GM12878 (cell line): Measurements from ENCODE around the gene ACKR4. TPM values are rescaled to one million over a fixed set of nuclear protein-coding genes. Genes with fewer than 3 reads are reported as not detected.

Source experiments
- ATAC-seq: fragments of 200-7000 bp; cut with Tn5 transposase; 3 replicates; pipeline ENCODE4 v1.9.1; 2020; ENCODE audit warnings: mild to moderate bottlenecking, moderate library complexity
- BruUV-seq: library from RNA; stranded (reverse); fragments of 400-500 nt; replicated peaks from 2 replicates; lab custom pipeline; 2021; lab: Mats Ljungman, UMichigan
- CTCF ChIA-PET: fragments of 300-600 bp; sonication (Branson Sonifier 250); formaldehyde crosslinking; extraction: SDS; loops from one replicate; lab custom pipeline; 2021; ENCODE audit warnings: inconsistent platforms; lab: Yijun Ruan, JAX
- POLR2A ChIA-PET: fragments of 350-600 bp; formaldehyde crosslinking; extraction: SDS; loops from one replicate; lab custom pipeline; 2021; ENCODE audit warnings: inconsistent platforms; lab: Charles Lee
- RAD21 ChIA-PET: fragments of 300-600 bp; sonication (Branson Sonifier 250); formaldehyde crosslinking; loops from one replicate; lab custom pipeline; 2023; ENCODE audit warnings: antibody characterized with exemption; ENCODE audit not compliant: unreplicated experiment; lab: Charles Lee
- SMC1A ChIA-PET: fragments of 300-600 bp; sonication (Branson Sonifier 250); formaldehyde crosslinking; loops from one replicate; lab custom pipeline; 2023; ENCODE audit not compliant: unreplicated experiment, uncharacterized antibody; lab: Charles Lee
- DNase-seq: peaks from one replicate; pipeline ENCODE4 v3.0.0-alpha.2; 2011; ENCODE audit warnings: low read depth, low spot score
- FAIRE-seq: peaks from 3 replicates; lab custom pipeline; 2011; peaks lifted over from hg19 to GRCh38; lab: Jason Lieb, UNC
- H2AFZ ChIP-seq: 2 replicates; pipeline ENCODE4 v1.6.0; 2011; ENCODE audit warnings: low read depth, low read length, control low read depth; ENCODE audit not compliant: control insufficient read depth
- H3K27ac ChIP-seq: 2 replicates; pipeline ENCODE4 v1.5.1; 2011; ENCODE audit warnings: control low read depth; ENCODE audit not compliant: control insufficient read depth, insufficient read depth
- H3K27me3 ChIP-seq, 2 experiments: replicated peaks in 1 of 2; 2 replicates each; pipeline versions ENCODE4 v1.6.0 to v1.6.1; 2011; ENCODE audit warnings: low read length in 1 of 2; ENCODE audit not compliant: control insufficient read depth in 2 of 2, insufficient read depth in 2 of 2
- H3K36me3 ChIP-seq, 2 experiments: 2 replicates each; pipeline ENCODE4 v1.5.1; 2011; ENCODE audit warnings: low read length in 1 of 2; ENCODE audit not compliant: control insufficient read depth in 2 of 2, insufficient read depth in 2 of 2
- H3K4me1 ChIP-seq: 2 replicates; pipeline ENCODE4 v1.6.1; 2011; ENCODE audit warnings: mild to moderate bottlenecking, low read length, moderate library complexity, mixed read lengths; ENCODE audit not compliant: control insufficient read depth, insufficient read depth
- H3K4me2 ChIP-seq: 2 replicates; pipeline ENCODE4 v1.6.0; 2011; ENCODE audit warnings: control low read depth; ENCODE audit not compliant: control insufficient read depth, insufficient read depth
- H3K4me3 ChIP-seq: fragments of 200-600 bp; sonication (generic); 2 replicates; pipeline ENCODE4 v1.5.1; 2016
- H3K79me2 ChIP-seq: 2 replicates; pipeline ENCODE4 v1.6.0; 2011; ENCODE audit warnings: low read length; ENCODE audit not compliant: control insufficient read depth, insufficient read depth
- H3K9ac ChIP-seq: 2 replicates; pipeline ENCODE4 v1.8.0; 2011; ENCODE audit warnings: low read length, control low read depth, mixed read lengths; ENCODE audit not compliant: control insufficient read depth, insufficient read depth
- H3K9me3 ChIP-seq: replicated peaks from 3 replicates; pipeline ENCODE4 v1.5.1; 2011; ENCODE audit warnings: mild to moderate bottlenecking, low read length; ENCODE audit not compliant: control insufficient read depth, insufficient read depth
- H4K20me1 ChIP-seq: 2 replicates; pipeline ENCODE4 v1.6.0; 2011; ENCODE audit not compliant: control insufficient read depth, insufficient read depth
- EGR1 ChIP-seq, 2 experiments: IDR thresholded peaks; 1 replicate in 1 of 2; 2 replicates in 1 of 2; pipeline ENCODE4 v1.6.1; 2011 to 2012; ENCODE audit warnings: low read depth in 2 of 2, low read length in 2 of 2, borderline replicate concordance in 1 of 2, mild to moderate bottlenecking in 1 of 2, moderate library complexity in 1 of 2
- EP300 ChIP-seq, 2 experiments: fragments of 150-350 bp in 1 of 2; IDR thresholded peaks; 2 replicates each; pipeline ENCODE4 v1.6.1; 2011 to 2012; ENCODE audit warnings: low read depth in 2 of 2, low read length in 2 of 2, borderline replicate concordance in 1 of 2, improper control_type of control experiment in 1 of 2, inconsistent platforms in 1 of 2; ENCODE audit not compliant: control insufficient read depth in 1 of 2
- IKZF1 ChIP-seq: fragments of 450-650 bp; conservative IDR thresholded peaks from 2 replicates; pipeline ENCODE4 v1.6.1; 2017; ENCODE audit warnings: antibody characterized with exemption, mild to moderate bottlenecking
- MEF2A ChIP-seq: IDR thresholded peaks from 2 replicates; pipeline ENCODE4 v1.6.1; 2011; ENCODE audit warnings: low read depth, mild to moderate bottlenecking, low read length, moderate library complexity; ENCODE audit not compliant: insufficient read depth
- NFIC ChIP-seq: IDR thresholded peaks from 2 replicates; pipeline ENCODE4 v1.6.1; 2012; ENCODE audit warnings: low read depth, mild to moderate bottlenecking, inconsistent platforms, low read length, moderate library complexity
- NFYB ChIP-seq: IDR thresholded peaks from 2 replicates; pipeline ENCODE4 v1.6.1; 2011; ENCODE audit warnings: low read depth, mild to moderate bottlenecking, low read length, improper control_type of control experiment, moderate library complexity; ENCODE audit not compliant: insufficient read depth
- SRF ChIP-seq, 2 experiments: IDR thresholded peaks; 2 replicates each; pipeline ENCODE4 v1.6.1; 2011; ENCODE audit warnings: low read depth in 2 of 2, low read length in 2 of 2, mild to moderate bottlenecking in 1 of 2, moderate library complexity in 1 of 2
- WGBS: methylation state at CpG from one replicate; pipeline ENCODE4 v1.1.6; 2016; ENCODE audit warnings: low lambda C conversion rate; ENCODE audit not compliant: insufficient replicate concordance, insufficient coverage; ENCODE audit errors: missing lambda C conversion rate; 5-methylcytosine and 5-hydroxymethylcytosine counted together
- in situ Hi-C: fragments of 300-500 bp; cut with MboI; formaldehyde crosslinking; loops from 9 replicates; pipeline ENCODE4 v1.14.3; 2018; ENCODE audit warnings: mixed read lengths
- intact Hi-C: fragments of 100-400 bp; cut with micrococcal nuclease; formaldehyde crosslinking; loops from one replicate; pipeline ENCODE4 v1.14.2; 2022; ENCODE audit not compliant: unreplicated experiment
- polyA plus RNA-seq, 11 experiments: library from polyadenylated mRNA; depleted of rRNA in 4 of 11; unstranded in 6 of 11; stranded (reverse) in 5 of 11; fragments of >200 nt; fragmentation: Nextera tagmentation in 4 of 11; fragmentation: Illumina TruSeq in 1 of 11; extraction: Ambion mirVana in 4 of 11; extraction: Trizol in 1 of 11; gene quantifications; 1 replicate in 1 of 11; 2 replicates in 10 of 11; pipeline versions ENCODE4 v1.2.1 to v1.2.3, GENCODE V29; 2011 to 2016; ENCODE audit warnings: inconsistent platforms in 2 of 11, missing spikeins in 2 of 11, low read depth in 1 of 11
- total RNA-seq, 4 experiments: library from RNA; depleted of rRNA in 3 of 4; stranded (reverse); fragments of >200 nt in 3 of 4; fragmentation: Illumina TruSeq in 1 of 4; extraction: Trizol in 1 of 4; gene quantifications; 2 replicates each; pipeline versions ENCODE4 v1.2.1 to v1.2.3, GENCODE V29; 2013 to 2021
- TF ChIP-seq, protein P1 (sequence below): IDR thresholded peaks from 2 replicates; pipeline ENCODE4 v1.6.1; 2011; ENCODE audit warnings: mild to moderate bottlenecking, low read depth, low read length, moderate library complexity; ENCODE audit not compliant: insufficient replicate concordance
- TF ChIP-seq, protein P2 (sequence below): IDR thresholded peaks from 2 replicates; pipeline ENCODE4 v1.6.1; 2012; ENCODE audit warnings: low read depth, low read length, improper control_type of control experiment
- TF ChIP-seq, protein P3 (sequence below): fragments of 450-650 bp; IDR thresholded peaks from 2 replicates; pipeline ENCODE4 v1.6.1; 2017; ENCODE audit warnings: mild to moderate bottlenecking, moderate library complexity

The ACKR4 gene
- total and polyA plus RNA-seq, 10 of the 15 experiments (the other 5 are each of a cell fraction or from before 2014, with no cell fraction given) = 0.06 to 0.40 (median 0.12) TPM

DNA sequence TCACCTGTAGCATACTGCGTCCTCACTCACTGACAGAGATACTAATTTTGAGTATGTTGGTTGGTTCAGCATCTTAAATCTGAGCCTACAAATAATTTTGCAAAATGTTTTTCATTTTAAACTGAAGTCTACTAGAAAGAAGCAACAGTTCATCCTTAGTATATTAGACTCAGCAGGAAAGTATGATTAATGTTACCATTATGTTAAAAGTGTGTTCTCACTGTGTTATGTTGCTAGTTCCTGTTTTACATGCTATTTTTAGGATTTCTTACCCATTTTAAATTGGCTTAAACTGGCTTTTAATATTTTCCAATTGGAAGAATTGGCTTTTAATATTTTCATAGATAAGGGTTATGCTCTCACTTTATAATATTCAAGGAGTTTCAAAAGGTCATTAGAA lies 25.7 kb downstream of the ACKR4 start:
- intact Hi-C loops (no loop called here), in situ Hi-C loops (no loop called here)
- Histone ChIP-seq H3K4me2 (no peak overlapping the region), H3K27me3 (no peaks in the 10 kb centered on the region), H3K36me3 (peaks cover 0 to 5% of the 10 kb centered on the region in 2 experiments; a peak in 2 of 4 replicates), H3K9me3 (no peaks in the 10 kb centered on the region), H3K79me2 (no peaks in the 10 kb centered on the region), H2AFZ (no peak overlapping the region), H3K4me1 (peaks cover 12% of the 10 kb centered on the region), H3K4me3 (no peak overlapping the region), H4K20me1 (no peaks in the 10 kb centered on the region), H3K27ac (no peak overlapping the region), H3K9ac (no peak overlapping the region)
- RAD21 ChIA-PET = interaction anchor here (0.7 kb wide), 1 partner anchor 87 kb away, joined by 3 read pairs; no protein-coding TSS in a partner anchor
- ATAC-seq (no peak), FAIRE-seq (no peak), DNase-seq (no peak)
- POLR2A ChIA-PET = no interaction called here
- 97% methylated on average over 1 of the region's 1 CpG for WGBS
- SMC1A ChIA-PET = interaction anchor here (0.9 to 1.2 kb wide), 2 partner anchors 8 to 23 kb away, joined by 3 to 4 read pairs; no protein-coding TSS in a partner anchor
- CTCF ChIA-PET = interaction anchor here (1.2 to 2.0 kb wide), 4 partner anchors 13 to 88 kb away, joined by 3 to 9 read pairs (median 4); no protein-coding TSS in a partner anchor
- TF ChIP-seq EP300 (IDR thresholded peaks at IDR 0.05; ENCODE audit: borderline replicate concordance in 1 of 2, control insufficient read depth in 1 of 2, low read depth in 2 of 2, low read length in 2 of 2) (no peak), IKZF1 (no peak), NFIC (peak; percentile 33; the same call in 1 of the 2 replicates), MEF2A (0 out of 2 replicates have a peak, but pooled peaks have one; percentile 33), EGR1 (IDR thresholded peaks at IDR 0.05; ENCODE audit: borderline replicate concordance in 1 of 2, low read depth in 2 of 2, low read length in 2 of 2) (no peak), SRF (IDR thresholded peaks at IDR 0.05; ENCODE audit: low read depth in 2 of 2, low read length in 2 of 2) (no peak), NFYB (no peak)
- TF ChIP-seq, protein P1, sequence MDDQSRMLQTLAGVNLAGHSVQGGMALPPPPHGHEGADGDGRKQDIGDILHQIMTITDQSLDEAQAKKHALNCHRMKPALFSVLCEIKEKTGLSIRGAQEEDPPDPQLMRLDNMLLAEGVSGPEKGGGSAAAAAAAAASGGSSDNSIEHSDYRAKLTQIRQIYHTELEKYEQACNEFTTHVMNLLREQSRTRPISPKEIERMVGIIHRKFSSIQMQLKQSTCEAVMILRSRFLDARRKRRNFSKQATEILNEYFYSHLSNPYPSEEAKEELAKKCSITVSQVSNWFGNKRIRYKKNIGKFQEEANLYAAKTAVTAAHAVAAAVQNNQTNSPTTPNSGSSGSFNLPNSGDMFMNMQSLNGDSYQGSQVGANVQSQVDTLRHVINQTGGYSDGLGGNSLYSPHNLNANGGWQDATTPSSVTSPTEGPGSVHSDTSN = no peak
- TF ChIP-seq, protein P2, sequence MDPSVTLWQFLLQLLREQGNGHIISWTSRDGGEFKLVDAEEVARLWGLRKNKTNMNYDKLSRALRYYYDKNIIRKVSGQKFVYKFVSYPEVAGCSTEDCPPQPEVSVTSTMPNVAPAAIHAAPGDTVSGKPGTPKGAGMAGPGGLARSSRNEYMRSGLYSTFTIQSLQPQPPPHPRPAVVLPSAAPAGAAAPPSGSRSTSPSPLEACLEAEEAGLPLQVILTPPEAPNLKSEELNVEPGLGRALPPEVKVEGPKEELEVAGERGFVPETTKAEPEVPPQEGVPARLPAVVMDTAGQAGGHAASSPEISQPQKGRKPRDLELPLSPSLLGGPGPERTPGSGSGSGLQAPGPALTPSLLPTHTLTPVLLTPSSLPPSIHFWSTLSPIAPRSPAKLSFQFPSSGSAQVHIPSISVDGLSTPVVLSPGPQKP = no peak
- TF ChIP-seq, protein P3, sequence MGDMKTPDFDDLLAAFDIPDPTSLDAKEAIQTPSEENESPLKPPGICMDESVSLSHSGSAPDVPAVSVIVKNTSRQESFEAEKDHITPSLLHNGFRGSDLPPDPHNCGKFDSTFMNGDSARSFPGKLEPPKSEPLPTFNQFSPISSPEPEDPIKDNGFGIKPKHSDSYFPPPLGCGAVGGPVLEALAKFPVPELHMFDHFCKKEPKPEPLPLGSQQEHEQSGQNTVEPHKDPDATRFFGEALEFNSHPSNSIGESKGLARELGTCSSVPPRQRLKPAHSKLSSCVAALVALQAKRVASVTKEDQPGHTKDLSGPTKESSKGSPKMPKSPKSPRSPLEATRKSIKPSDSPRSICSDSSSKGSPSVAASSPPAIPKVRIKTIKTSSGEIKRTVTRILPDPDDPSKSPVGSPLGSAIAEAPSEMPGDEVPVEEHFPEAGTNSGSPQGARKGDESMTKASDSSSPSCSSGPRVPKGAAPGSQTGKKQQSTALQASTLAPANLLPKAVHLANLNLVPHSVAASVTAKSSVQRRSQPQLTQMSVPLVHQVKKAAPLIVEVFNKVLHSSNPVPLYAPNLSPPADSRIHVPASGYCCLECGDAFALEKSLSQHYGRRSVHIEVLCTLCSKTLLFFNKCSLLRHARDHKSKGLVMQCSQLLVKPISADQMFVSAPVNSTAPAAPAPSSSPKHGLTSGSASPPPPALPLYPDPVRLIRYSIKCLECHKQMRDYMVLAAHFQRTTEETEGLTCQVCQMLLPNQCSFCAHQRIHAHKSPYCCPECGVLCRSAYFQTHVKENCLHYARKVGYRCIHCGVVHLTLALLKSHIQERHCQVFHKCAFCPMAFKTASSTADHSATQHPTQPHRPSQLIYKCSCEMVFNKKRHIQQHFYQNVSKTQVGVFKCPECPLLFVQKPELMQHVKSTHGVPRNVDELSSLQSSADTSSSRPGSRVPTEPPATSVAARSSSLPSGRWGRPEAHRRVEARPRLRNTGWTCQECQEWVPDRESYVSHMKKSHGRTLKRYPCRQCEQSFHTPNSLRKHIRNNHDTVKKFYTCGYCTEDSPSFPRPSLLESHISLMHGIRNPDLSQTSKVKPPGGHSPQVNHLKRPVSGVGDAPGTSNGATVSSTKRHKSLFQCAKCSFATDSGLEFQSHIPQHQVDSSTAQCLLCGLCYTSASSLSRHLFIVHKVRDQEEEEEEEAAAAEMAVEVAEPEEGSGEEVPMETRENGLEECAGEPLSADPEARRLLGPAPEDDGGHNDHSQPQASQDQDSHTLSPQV = no peak
- no TSS peak for BruUV-seq
